ENCODE data around the gene RASSF8. TPM values are rescaled to one million over a fixed set of nuclear protein-coding genes. Genes with fewer than 3 reads are reported as not detected.

Gene RASSF8
- total RNA-seq, 1 experiment from 2014 or later, result 21.2 TPM

- DNase-seq (ENCODE audit: low spot score), result peak; percentile 17
Measured at GRCh38 chr12:26028953-26029735, 70.7 kb downstream of the RASSF8 start.

GRCh38 chr12:26029736-26030022 is 71.2 kb downstream of the RASSF8 start:
- no peak for DNase-seq (ENCODE audit: low spot score)

- no peak for DNase-seq (ENCODE audit: low spot score)
Measured at GRCh38 chr12:26030371-26030770, 71.9 kb downstream of the RASSF8 start.

GRCh38 chr12:26031318-26031717 is 72.8 kb downstream of the RASSF8 start:
- DNase-seq (ENCODE audit: low spot score), result no peak

- no peak for DNase-seq (ENCODE audit: low spot score)
Measured at GRCh38 chr12:26031827-26032226, 73.3 kb downstream of the RASSF8 start.

- DNase-seq (ENCODE audit: low spot score), result no peak
Measured at GRCh38 chr12:26032290-26032689, 73.8 kb downstream of the RASSF8 start.

- no peak for DNase-seq (ENCODE audit: low spot score)
Measured at GRCh38 chr12:26032719-26033241, 74.3 kb downstream of the RASSF8 start.

- no peak for DNase-seq (ENCODE audit: low spot score)
Measured at GRCh38 chr12:26034371-26035142, 76.1 kb downstream of the RASSF8 start.

- DNase-seq (ENCODE audit: low spot score), result no peak
Measured at GRCh38 chr12:26036877-26037276, 78.4 kb downstream of the RASSF8 start.

GRCh38 chr12:26037615-26038220 is 79.2 kb downstream of the RASSF8 start:
- no peak for DNase-seq (ENCODE audit: low spot score)

- no peak for DNase-seq (ENCODE audit: low spot score)
Measured at GRCh38 chr12:26042645-26043044, 84.2 kb downstream of the RASSF8 start.

GRCh38 chr12:26043135-26044006 is 84.9 kb downstream of the RASSF8 start:
- DNase-seq (ENCODE audit: low spot score), result no peak

GRCh38 chr12:26044007-26044394 is 85.5 kb downstream of the RASSF8 start:
- DNase-seq (ENCODE audit: low spot score), result no peak

GRCh38 chr12:26044592-26044991 is 86.1 kb downstream of the RASSF8 start:
- DNase-seq (ENCODE audit: low spot score), result no peak

- no peak for DNase-seq (ENCODE audit: low spot score)
Measured at GRCh38 chr12:26046203-26046602, 87.7 kb downstream of the RASSF8 start.

GRCh38 chr12:26046906-26047305 is 88.4 kb downstream of the RASSF8 start:
- DNase-seq (ENCODE audit: low spot score), result no peak

- DNase-seq (ENCODE audit: low spot score), result peak; percentile 9
Measured at GRCh38 chr12:26047401-26048226, 89.1 kb downstream of the RASSF8 start.

GRCh38 chr12:26052652-26053051 is 94.2 kb downstream of the RASSF8 start:
- DNase-seq (ENCODE audit: low spot score), result no peak

- DNase-seq (ENCODE audit: low spot score), result no peak
Measured at GRCh38 chr12:26054383-26054782, 95.9 kb downstream of the RASSF8 start.

GRCh38 chr12:26055087-26055486 is 96.6 kb downstream of the RASSF8 start:
- no peak for DNase-seq (ENCODE audit: low spot score)

- peak; percentile 40 for DNase-seq (ENCODE audit: low spot score)
Measured at GRCh38 chr12:26056335-26056734, 97.9 kb downstream of the RASSF8 start.

All from A172 (cell line).